ENCODE results near the gene LRBA.

Gene LRBA

GRCh38 chr4:150950657-150951288 lies 64.3 kb downstream of the LRBA start:
- Mint-ChIP-seq H3K9me3 (no peaks in the 10 kb centered on the region), H3K4me1 (ENCODE audit: low read depth) (peaks cover 59% of the 10 kb centered on the region), H3K27ac (no peak overlapping the region), H3K36me3 (ENCODE audit: low read depth) (peaks cover 4% of the 10 kb centered on the region), H3K4me3 (no peak overlapping the region), H3K27me3 (no peaks in the 10 kb centered on the region)
- DNase-seq = no peak

GRCh38 chr4:150949943-150950342 lies 65.1 kb downstream of the LRBA start:
- H3K9me3 Mint-ChIP-seq = no peaks in the 10 kb centered on the region
- H3K4me3 Mint-ChIP-seq = no peak overlapping the region
- H3K4me1 Mint-ChIP-seq (ENCODE audit: low read depth) = peaks cover 56% of the 10 kb centered on the region
- no peaks in the 10 kb centered on the region for H3K27me3 Mint-ChIP-seq
- H3K36me3 Mint-ChIP-seq (ENCODE audit: low read depth) = peaks cover 1% of the 10 kb centered on the region
- no peak for DNase-seq
- H3K27ac Mint-ChIP-seq = no peak overlapping the region

- H3K27ac Mint-ChIP-seq = no peak overlapping the region
- H3K9me3 Mint-ChIP-seq = no peaks in the 10 kb centered on the region
- no peak overlapping the region for H3K4me3 Mint-ChIP-seq
- no peaks in the 10 kb centered on the region for H3K27me3 Mint-ChIP-seq
- no peaks in the 10 kb centered on the region for H3K36me3 Mint-ChIP-seq (ENCODE audit: low read depth)
- H3K4me1 Mint-ChIP-seq (ENCODE audit: low read depth) = peaks cover 61% of the 10 kb centered on the region
- DNase-seq = no peak
Measured at GRCh38 chr4:150949342-150949741, 65.7 kb downstream of the LRBA start.

- H3K4me1 Mint-ChIP-seq (ENCODE audit: low read depth) = peaks cover 66% of the 10 kb centered on the region
Measured at GRCh38 chr4:150948710-150949109, 66.4 kb downstream of the LRBA start.

GRCh38 chr4:150948074-150948473 lies 67.0 kb downstream of the LRBA start:
- Mint-ChIP-seq H3K27ac (no peak overlapping the region), H3K4me1 (ENCODE audit: low read depth) (peaks cover 72% of the 10 kb centered on the region), H3K9me3 (no peaks in the 10 kb centered on the region), H3K36me3 (ENCODE audit: low read depth) (peaks cover 3% of the 10 kb centered on the region), H3K27me3 (no peaks in the 10 kb centered on the region), H3K4me3 (no peak overlapping the region)
- DNase-seq = no peak

More at GRCh38 chr4:150948710-150949109, 66.4 kb downstream of the LRBA start:
- H3K36me3 Mint-ChIP-seq (ENCODE audit: low read depth) = peaks cover 2% of the 10 kb centered on the region
- H3K9me3 Mint-ChIP-seq = no peaks in the 10 kb centered on the region
- no peak overlapping the region for H3K4me3 Mint-ChIP-seq
- H3K27ac Mint-ChIP-seq = no peak overlapping the region
- H3K27me3 Mint-ChIP-seq = no peaks in the 10 kb centered on the region
- no peak for DNase-seq

GRCh38 chr4:150944660-150945059 lies 70.4 kb downstream of the LRBA start:
- no peaks in the 10 kb centered on the region for H3K9me3 Mint-ChIP-seq
- no peak overlapping the region for H3K4me3 Mint-ChIP-seq
- DNase-seq = no peak
- H3K27ac Mint-ChIP-seq = peak overlapping the region; percentile 71
- peaks cover 7% of the 10 kb centered on the region for H3K36me3 Mint-ChIP-seq (ENCODE audit: low read depth)
- no peaks in the 10 kb centered on the region for H3K27me3 Mint-ChIP-seq
- H3K4me1 Mint-ChIP-seq (ENCODE audit: low read depth) = peaks cover 66% of the 10 kb centered on the region

GRCh38 chr4:150943818-150944217 lies 71.3 kb downstream of the LRBA start:
- Mint-ChIP-seq H3K4me1 (ENCODE audit: low read depth) (peaks cover 68% of the 10 kb centered on the region), H3K27ac (peak overlapping the region; percentile 86), H3K4me3 (no peak overlapping the region), H3K36me3 (ENCODE audit: low read depth) (peaks cover 7% of the 10 kb centered on the region), H3K9me3 (no peaks in the 10 kb centered on the region), H3K27me3 (no peaks in the 10 kb centered on the region)
- DNase-seq = no peak

- H3K4me1 Mint-ChIP-seq (ENCODE audit: low read depth) = peaks cover 71% of the 10 kb centered on the region
- H3K27me3 Mint-ChIP-seq = no peaks in the 10 kb centered on the region
- peaks cover 7% of the 10 kb centered on the region for H3K36me3 Mint-ChIP-seq (ENCODE audit: low read depth)
- H3K4me3 Mint-ChIP-seq = no peak overlapping the region
- no peak for DNase-seq
- H3K27ac Mint-ChIP-seq = no peak overlapping the region
- no peaks in the 10 kb centered on the region for H3K9me3 Mint-ChIP-seq
Measured at GRCh38 chr4:150943126-150943525, 72.0 kb downstream of the LRBA start.

- no peak overlapping the region for H3K4me3 Mint-ChIP-seq
- H3K27ac Mint-ChIP-seq = no peak overlapping the region
- DNase-seq = no peak
- H3K4me1 Mint-ChIP-seq (ENCODE audit: low read depth) = peaks cover 70% of the 10 kb centered on the region
- no peaks in the 10 kb centered on the region for H3K9me3 Mint-ChIP-seq
- peaks cover 7% of the 10 kb centered on the region for H3K36me3 Mint-ChIP-seq (ENCODE audit: low read depth)
- no peaks in the 10 kb centered on the region for H3K27me3 Mint-ChIP-seq
Measured at GRCh38 chr4:150942539-150942938, 72.5 kb downstream of the LRBA start.

- peaks cover 72% of the 10 kb centered on the region for H3K4me1 Mint-ChIP-seq (ENCODE audit: low read depth)
- no peak overlapping the region for H3K27ac Mint-ChIP-seq
- peaks cover 7% of the 10 kb centered on the region for H3K36me3 Mint-ChIP-seq (ENCODE audit: low read depth)
- no peaks in the 10 kb centered on the region for H3K9me3 Mint-ChIP-seq
- H3K27me3 Mint-ChIP-seq = no peaks in the 10 kb centered on the region
- no peak overlapping the region for H3K4me3 Mint-ChIP-seq
- no peak for DNase-seq
Measured at GRCh38 chr4:150940123-150940522, 75.0 kb downstream of the LRBA start.

- DNase-seq = no peak
- Mint-ChIP-seq H3K36me3 (ENCODE audit: low read depth) (peaks cover 7% of the 10 kb centered on the region), H3K4me3 (no peak overlapping the region), H3K27ac (no peak overlapping the region), H3K27me3 (no peaks in the 10 kb centered on the region), H3K9me3 (no peaks in the 10 kb centered on the region), H3K4me1 (ENCODE audit: low read depth) (peaks cover 67% of the 10 kb centered on the region)
Measured at GRCh38 chr4:150939530-150939929, 75.6 kb downstream of the LRBA start.

- DNase-seq = no peak
- Mint-ChIP-seq H3K27ac (peak overlapping the region; percentile 15), H3K4me1 (ENCODE audit: low read depth) (peaks cover 64% of the 10 kb centered on the region), H3K4me3 (no peak overlapping the region), H3K36me3 (ENCODE audit: low read depth) (peaks cover 11% of the 10 kb centered on the region), H3K9me3 (no peaks in the 10 kb centered on the region), H3K27me3 (no peaks in the 10 kb centered on the region)
Measured at GRCh38 chr4:150938873-150939499, 76.1 kb downstream of the LRBA start.

GRCh38 chr4:150938417-150938816 lies 76.7 kb downstream of the LRBA start:
- Mint-ChIP-seq H3K36me3 (ENCODE audit: low read depth) (peaks cover 13% of the 10 kb centered on the region), H3K4me1 (ENCODE audit: low read depth) (peaks cover 59% of the 10 kb centered on the region), H3K9me3 (no peaks in the 10 kb centered on the region), H3K27ac (no peak overlapping the region), H3K4me3 (no peak overlapping the region), H3K27me3 (no peaks in the 10 kb centered on the region)
- no peak for DNase-seq

- Mint-ChIP-seq H3K27ac (no peak overlapping the region), H3K9me3 (no peaks in the 10 kb centered on the region), H3K4me3 (no peak overlapping the region), H3K4me1 (ENCODE audit: low read depth) (peaks cover 28% of the 10 kb centered on the region), H3K27me3 (no peaks in the 10 kb centered on the region), H3K36me3 (ENCODE audit: low read depth) (peaks cover 19% of the 10 kb centered on the region)
- DNase-seq = no peak
Measured at GRCh38 chr4:150934022-150934421, 81.1 kb downstream of the LRBA start.

GRCh38 chr4:150931796-150932195 lies 83.3 kb downstream of the LRBA start:
- DNase-seq = no peak
- H3K27ac Mint-ChIP-seq = no peak overlapping the region
- no peaks in the 10 kb centered on the region for H3K9me3 Mint-ChIP-seq
- H3K36me3 Mint-ChIP-seq (ENCODE audit: low read depth) = peaks cover 37% of the 10 kb centered on the region
- H3K4me3 Mint-ChIP-seq = no peak overlapping the region
- H3K27me3 Mint-ChIP-seq = no peaks in the 10 kb centered on the region
- H3K4me1 Mint-ChIP-seq (ENCODE audit: low read depth) = peaks cover 8% of the 10 kb centered on the region
